Coronary artery (tissue), 2 donors: ENCODE results near the gene NELFA.

ENCODE experiments used
- DNase-seq: peaks from one replicate; pipeline ENCODE4 v3.0.0-alpha.2; 2017; ENCODE audit warnings: low spot score
- H3K27ac ChIP-seq, 2 donors: fragments of 200-600 bp; sonication (generic); one replicate each; pipeline ENCODE4 v1.5.1; 2016 to 2019
- H3K4me3 ChIP-seq: fragments of 200-600 bp; sonication (generic); 2 replicates; pipeline ENCODE4 v1.5.1; 2016; ENCODE audit warnings: mild to moderate bottlenecking, moderate library complexity
- CTCF ChIP-seq: fragments of 200-600 bp; sonication (generic); IDR thresholded peaks from one replicate; pipeline ENCODE4 v1.5.1; 2019; ENCODE audit warnings: antibody characterized with exemption

NELFA gene

DNA sequence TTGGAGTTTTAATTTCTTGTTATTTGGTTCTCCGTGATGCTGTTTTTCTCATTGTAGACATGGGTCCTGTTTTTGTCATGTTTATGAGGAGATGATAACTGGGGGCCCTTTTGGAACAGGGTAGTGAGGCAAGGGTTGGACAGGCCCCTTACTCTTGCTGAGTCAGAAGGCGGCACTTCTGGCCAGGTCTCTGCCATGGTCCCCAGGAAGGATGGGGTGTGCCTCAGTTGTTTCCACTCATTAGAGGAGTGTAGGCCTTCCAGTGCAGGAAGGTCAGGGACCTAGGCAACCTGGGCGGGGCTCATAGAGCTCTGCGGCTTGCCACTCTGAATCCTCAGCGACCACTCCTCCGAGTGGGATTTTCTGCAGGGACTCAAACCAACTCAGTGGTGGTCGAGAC lies 68.2 kb downstream of the NELFA start:
- H3K4me3 ChIP-seq = no peak overlapping the region
- no peak for DNase-seq
- peak overlapping the region in 1 of 2 donors; percentile 16 for H3K27ac ChIP-seq
- no peak for TF ChIP-seq CTCF

DNA sequence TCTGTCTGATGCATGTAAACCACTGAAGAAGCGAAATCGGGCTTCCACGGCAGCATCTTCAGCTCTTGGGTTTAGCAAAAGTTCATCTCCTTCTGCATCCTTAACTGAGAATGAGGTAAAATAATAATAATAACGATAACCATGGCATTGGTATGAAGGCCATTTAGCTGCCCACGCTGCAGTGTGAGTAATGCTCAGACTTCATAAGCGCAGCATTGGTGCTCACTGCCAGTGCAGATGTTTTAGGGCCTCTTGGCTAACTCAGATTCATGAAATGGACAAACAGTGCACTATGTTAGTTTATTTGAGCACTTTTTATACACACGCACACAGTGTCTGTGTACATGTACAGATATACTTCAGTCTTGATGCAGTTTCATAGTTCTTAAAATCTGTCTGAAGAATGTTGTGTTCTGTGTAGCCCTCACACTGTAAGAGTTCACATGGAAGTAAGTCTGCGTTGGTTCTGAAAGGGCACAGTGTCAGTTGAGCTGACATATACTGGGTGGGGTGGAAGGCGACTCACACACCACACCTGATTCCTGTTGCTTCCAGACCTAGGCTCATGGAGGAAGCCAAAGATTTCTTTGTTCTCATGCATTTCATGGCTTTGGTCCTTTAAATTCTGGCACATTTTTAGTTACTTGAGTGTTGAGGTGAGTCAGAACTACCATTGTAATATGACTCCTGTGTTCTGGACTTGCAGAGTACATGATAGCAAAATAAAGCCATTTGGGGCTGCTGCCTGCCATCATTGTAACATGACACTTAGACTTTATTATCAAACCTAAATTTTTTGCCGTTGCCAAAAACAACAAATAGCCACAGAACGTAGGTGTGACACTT lies 68.9 kb downstream of the NELFA start:
- Histone ChIP-seq H3K27ac (no peak overlapping the region), H3K4me3 (no peak overlapping the region)
- TF ChIP-seq CTCF = no peak
- no peak for DNase-seq

DNA sequence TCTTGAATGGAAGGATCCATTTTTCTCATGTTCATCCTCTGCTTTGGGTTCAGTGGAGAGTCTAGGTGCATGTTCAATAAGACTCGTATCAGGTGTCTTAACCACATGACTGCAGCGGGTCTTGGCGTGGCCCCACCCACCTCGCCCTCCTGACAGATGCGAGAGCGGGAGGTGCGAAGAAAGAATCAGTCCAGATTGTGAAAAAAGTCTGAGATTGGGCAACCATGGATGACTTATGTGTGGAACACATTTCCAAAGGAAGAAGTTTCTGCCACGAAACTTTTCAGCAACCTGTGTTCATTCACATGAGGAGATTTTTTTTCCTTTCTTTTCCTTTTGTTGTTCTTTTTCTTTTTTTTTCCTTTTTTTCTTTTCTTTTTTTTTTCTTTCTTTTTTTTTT lies 70.7 kb downstream of the NELFA start:
- Histone ChIP-seq H3K27ac (no peak overlapping the region), H3K4me3 (no peak overlapping the region)
- TF ChIP-seq CTCF = no peak
- no peak for DNase-seq

DNA sequence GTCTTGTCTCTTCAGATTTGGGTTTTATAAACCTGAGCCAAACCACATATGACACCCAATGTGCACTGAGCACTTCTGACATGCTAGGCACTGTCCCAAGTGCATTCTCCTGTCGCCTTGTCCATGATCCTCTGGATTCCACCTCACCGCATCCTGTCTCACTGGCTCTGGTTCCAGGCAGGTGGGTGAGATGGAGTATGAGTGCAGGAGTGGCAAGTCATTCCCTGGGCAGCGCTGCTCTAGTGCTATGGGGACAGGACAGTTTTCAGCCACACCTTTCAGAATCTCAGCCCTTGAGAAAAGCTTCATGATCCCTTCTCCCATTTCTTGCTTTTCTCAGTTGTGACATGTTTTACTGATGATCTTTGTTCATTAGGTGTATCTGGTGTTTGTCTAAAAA lies 71.2 kb downstream of the NELFA start:
- DNase-seq = no peak
- H3K27ac ChIP-seq = no peak overlapping the region
- no peak overlapping the region for H3K4me3 ChIP-seq
- TF ChIP-seq CTCF = no peak

DNA sequence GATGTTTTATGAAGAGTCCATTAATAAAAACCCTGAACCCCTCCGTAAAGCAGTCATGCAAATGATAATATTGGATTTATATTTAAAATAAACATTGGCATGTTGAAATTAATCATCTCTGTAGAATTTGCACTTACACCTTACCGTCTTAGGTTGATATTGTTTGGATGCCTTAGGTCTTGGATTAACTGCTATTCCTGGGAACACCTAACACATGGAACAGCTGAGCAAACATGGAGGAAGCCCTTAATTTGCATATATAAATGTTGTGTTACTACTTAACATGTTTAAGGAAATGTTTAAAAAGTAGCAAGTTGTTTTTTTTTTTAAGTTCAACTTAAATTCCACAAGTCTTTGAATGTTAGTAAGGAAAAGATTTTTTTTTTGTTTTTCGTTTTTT lies 75.1 kb downstream of the NELFA start:
- no peak for TF ChIP-seq CTCF
- H3K27ac ChIP-seq = no peak overlapping the region
- DNase-seq = no peak
- H3K4me3 ChIP-seq = no peak overlapping the region

GRCh38 chr4:1932736-1933135 lies 76.0 kb downstream of the NELFA start:
- DNase-seq = no peak
- no peak overlapping the region for H3K27ac ChIP-seq
- no peak for TF ChIP-seq CTCF
- H3K4me3 ChIP-seq = no peak overlapping the region
